Esophagus squamous epithelium (tissue), 5 donors: ENCODE measurements around the gene GUCY2D. TPM values are rescaled to one million over a fixed set of nuclear protein-coding genes. Genes with fewer than 3 reads are reported as not detected.

Experiments used
- DNase-seq: peaks from one replicate; lab custom pipeline; 2025; lab: John Stamatoyannopoulos, UW
- H3K27ac ChIP-seq, 4 donors: fragments of 200-600 bp; sonication (generic); one replicate each; pipeline ENCODE4 v1.5.1; 2016 to 2019; ENCODE audit warnings: mild to moderate bottlenecking in 1 of 4
- H3K27me3 ChIP-seq, 4 donors: fragments of 200-600 bp; sonication (generic); 1 replicate in 3 of 4; 2 replicates in 1 of 4; pipeline versions ENCODE4 v1.5.1 to v1.6.0; 2017 to 2021; ENCODE audit warnings: antibody characterized with exemption in 1 of 4
- H3K36me3 ChIP-seq, 3 donors: fragments of 200-600 bp; sonication (generic); one replicate each; pipeline ENCODE4 v1.5.1; 2016 to 2019
- H3K4me1 ChIP-seq, 3 donors: fragments of 200-600 bp; sonication (generic); one replicate each; pipeline ENCODE4 v1.5.1; 2017 to 2019
- H3K4me3 ChIP-seq, 4 donors: fragments of 200-600 bp; sonication (generic); 1 replicate in 3 of 4; 2 replicates in 1 of 4; pipeline ENCODE4 v1.5.1; 2016 to 2019; ENCODE audit warnings: mild to moderate bottlenecking in 2 of 4, moderate library complexity in 1 of 4
- H3K9me3 ChIP-seq, 3 donors: fragments of 200-600 bp; sonication (generic); one replicate each; pipeline ENCODE4 v1.5.1; 2016 to 2019
- CTCF ChIP-seq, 6 experiments: fragments of 450-650 bp in 4 of 6; fragments of 200-600 bp in 2 of 6; sonication (generic) in 2 of 6; IDR thresholded peaks; one replicate each; pipeline ENCODE4 v1.5.1; 2016 to 2019; ENCODE audit warnings: antibody characterized with exemption in 6 of 6, mild to moderate bottlenecking in 4 of 6, moderate library complexity in 4 of 6
- POLR2A ChIP-seq, 4 donors: fragments of 450-650 bp; IDR thresholded peaks; one replicate each; pipeline ENCODE4 v1.6.1; 2017; ENCODE audit warnings: antibody characterized with exemption in 4 of 4, mild to moderate bottlenecking in 4 of 4, moderate library complexity in 3 of 4
- WGBS, 2 donors: methylation state at CpG; one replicate each; pipeline ENCODE4 v1.1.5; 2018; 5-methylcytosine and 5-hydroxymethylcytosine counted together
- intact Hi-C: fragments of 100-400 bp; cut with DNase I; formaldehyde crosslinking; loops from one replicate; pipeline ENCODE4 v1.15.0; 2022
- total RNA-seq, 4 donors: library from RNA; depleted of rRNA; stranded (reverse); fragments of >200 nt; gene quantifications; one replicate each; pipeline ENCODE4 v1.1.0, GENCODE V29; 2016
- donor health status: DM: yes; HTN: yes; CAD: no.

GUCY2D gene
- total RNA-seq, 4 donors from 2014 or later = not detected

- Histone ChIP-seq H3K4me3 (no peak overlapping the region), H3K27ac (no peak overlapping the region), H3K36me3 (peaks cover 0 to 3% (median 0%) of the 10 kb centered on the region in 3 donors), H3K4me1 (no peaks in the 10 kb centered on the region), H3K9me3 (no peaks in the 10 kb centered on the region), H3K27me3 (peaks cover 0 to 31% (median 0%) of the 10 kb centered on the region in 4 donors)
- 70 to 71% methylated on average over 4 of the region's 12 CpGs for WGBS, 2 donors
- TF ChIP-seq CTCF (IDR thresholded peaks at IDR 0.05) = no peak
- TF ChIP-seq POLR2A (IDR thresholded peaks at IDR 0.05) = no peak
- DNase-seq = no peak
- intact Hi-C loops = loop anchor here (5.0 to 10.0 kb wide), 3 partner anchors 36 to 141 kb away; no protein-coding TSS in a partner anchor
Observed at GRCh38 chr17:8048236-8048635, 45.8 kb downstream of the GUCY2D start.

- no peaks in the 10 kb centered on the region for H3K36me3 ChIP-seq
- H3K27me3 ChIP-seq = peaks cover 0 to 31% (median 0%) of the 10 kb centered on the region in 4 donors
- intact Hi-C loops = loop anchor here (5.0 to 10.0 kb wide), 3 partner anchors 36 to 141 kb away; no protein-coding TSS in a partner anchor
- no peak overlapping the region for H3K27ac ChIP-seq
- no peaks in the 10 kb centered on the region for H3K4me1 ChIP-seq
- DNase-seq = no peak
- no peak overlapping the region for H3K4me3 ChIP-seq
- no peaks in the 10 kb centered on the region for H3K9me3 ChIP-seq
- 73 to 90% methylated on average over 5 to 7 of the region's 8 CpGs for WGBS, 2 donors
- TF ChIP-seq POLR2A (IDR thresholded peaks at IDR 0.05) (no peak), CTCF (IDR thresholded peaks at IDR 0.05) (no peak)
Observed at GRCh38 chr17:8048736-8049135, 46.3 kb downstream of the GUCY2D start.

GRCh38 chr17:8051831-8052230 is 49.4 kb downstream of the GUCY2D start:
- Histone ChIP-seq H3K36me3 (no peaks in the 10 kb centered on the region), H3K27ac (no peak overlapping the region), H3K9me3 (no peaks in the 10 kb centered on the region), H3K27me3 (peaks cover 0 to 22% (median 0%) of the 10 kb centered on the region in 4 donors), H3K4me1 (peaks cover 0 to 16% (median 5%) of the 10 kb centered on the region in 3 donors), H3K4me3 (no peak overlapping the region)
- TF ChIP-seq CTCF (IDR thresholded peaks at IDR 0.05) (no peak), POLR2A (IDR thresholded peaks at IDR 0.05) (no peak)
- intact Hi-C loops = no loop called here
- WGBS, 2 donors = 80 to 88% methylated on average over 7 of the region's 7 CpGs
- DNase-seq = no peak

DNA sequence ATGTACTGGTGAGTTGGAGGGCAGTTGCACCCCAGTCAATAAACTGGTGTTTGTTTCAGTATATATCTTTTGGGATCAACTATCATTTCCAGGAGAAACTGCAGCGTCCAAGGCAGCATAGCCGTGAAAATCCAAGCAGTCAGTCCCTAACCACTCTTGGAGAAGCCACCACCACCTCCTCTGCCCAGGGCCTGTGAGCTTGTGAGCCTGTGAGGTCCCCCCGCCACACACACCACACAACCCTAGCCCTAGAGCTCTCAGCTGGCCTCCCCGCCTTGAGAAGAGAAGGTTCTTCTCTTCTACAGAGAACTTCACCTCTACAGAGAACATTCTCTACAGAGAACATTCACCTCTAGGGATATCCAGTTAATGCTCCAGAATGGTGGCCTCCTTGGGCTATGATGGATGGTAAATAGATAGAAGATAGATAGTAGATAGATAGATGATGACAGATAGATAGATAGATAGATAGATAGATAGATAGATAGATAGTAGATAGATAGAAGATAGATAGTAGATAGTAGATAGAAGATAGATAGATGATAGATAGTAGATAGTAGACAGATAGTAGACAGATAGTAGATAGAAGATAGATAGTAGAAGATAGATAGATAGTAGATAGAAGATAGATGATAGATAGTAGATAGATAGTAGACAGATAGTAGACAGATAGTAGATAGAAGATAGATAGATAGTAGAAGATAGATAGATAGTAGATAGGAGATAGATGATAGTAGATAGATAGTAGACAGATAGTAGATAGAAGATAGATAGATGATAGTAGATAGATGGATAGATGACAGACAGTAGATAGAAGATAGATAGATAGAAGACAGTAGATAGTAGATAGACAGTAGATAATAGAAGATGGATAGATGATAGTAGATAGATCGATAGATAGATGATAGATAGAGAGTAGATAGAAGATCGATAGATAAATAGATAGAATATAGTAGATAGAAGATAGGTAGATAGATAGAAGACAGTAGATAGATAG is 50.1 kb downstream of the GUCY2D start:
- Histone ChIP-seq H3K27me3 (peaks cover 0 to 22% (median 0%) of the 10 kb centered on the region in 4 donors), H3K4me3 (no peak overlapping the region), H3K36me3 (no peaks in the 10 kb centered on the region), H3K27ac (no peak overlapping the region), H3K9me3 (no peaks in the 10 kb centered on the region), H3K4me1 (peaks cover 0 to 22% (median 5%) of the 10 kb centered on the region in 3 donors)
- WGBS, 2 donors = 88 to 95% methylated on average over 6 of the region's 6 CpGs
- intact Hi-C loops = no loop called here
- TF ChIP-seq POLR2A (IDR thresholded peaks at IDR 0.05) = no peak
- no peak for TF ChIP-seq CTCF (IDR thresholded peaks at IDR 0.05)
- no peak for DNase-seq

DNA sequence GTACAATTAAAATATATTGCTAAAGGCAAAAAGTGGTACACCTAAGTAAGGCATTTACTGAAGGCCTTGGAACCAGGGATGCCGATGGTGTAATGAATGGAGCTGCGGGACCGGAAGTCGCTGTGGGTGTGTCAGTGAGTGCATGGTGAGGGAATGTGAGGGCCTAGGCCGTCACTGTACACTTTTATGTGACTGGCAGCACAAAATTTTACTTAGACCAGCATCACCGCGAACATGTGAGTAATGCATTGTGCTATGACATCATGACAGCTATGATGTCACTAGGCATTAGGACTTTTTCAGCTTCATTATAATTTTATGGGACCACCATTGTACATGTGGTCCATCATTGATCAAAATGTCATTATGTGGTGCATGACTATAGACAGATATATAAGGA is 51.2 kb downstream of the GUCY2D start:
- H3K9me3 ChIP-seq = no peaks in the 10 kb centered on the region
- intact Hi-C loops = no loop called here
- peaks cover 0 to 33% (median 0%) of the 10 kb centered on the region in 4 donors for H3K27me3 ChIP-seq
- no peaks in the 10 kb centered on the region for H3K36me3 ChIP-seq
- no peak for TF ChIP-seq POLR2A (IDR thresholded peaks at IDR 0.05)
- no peak for TF ChIP-seq CTCF (IDR thresholded peaks at IDR 0.05)
- no peak overlapping the region for H3K4me3 ChIP-seq
- no peak for DNase-seq
- H3K4me1 ChIP-seq = peaks cover 0 to 29% (median 8%) of the 10 kb centered on the region in 3 donors
- WGBS, 2 donors = 88 to 91% methylated on average over 7 of the region's 7 CpGs
- no peak overlapping the region for H3K27ac ChIP-seq
